ENCODE data around the gene MKNK1. TPM values are rescaled to one million over a fixed set of nuclear protein-coding genes. Genes with fewer than 3 reads are reported as not detected.

The MKNK1 gene
- total and polyA plus RNA-seq, 3 experiments from 2014 or later = 27.9 to 39.0 (median 32.4) TPM

- H3K27me3 ChIP-seq (ENCODE audit: insufficient read depth, low read length, poor library complexity, severe bottlenecking) = no peaks in the 10 kb centered on the region
- H3K27ac ChIP-seq (ENCODE audit: low read depth, low read length) = no peak overlapping the region
- CTCF ChIA-PET = interaction anchor here (1.4 kb wide), 1 partner anchor 10 kb away, joined by 4 read pairs; the partner anchor contains the start of gene MKNK1
- peak overlapping the region; percentile 29 to 92 (median 62) for H3K27ac Mint-ChIP-seq
- peak overlapping the region; percentile 22 for H3K4me3 ChIP-seq (ENCODE audit: low read length)
- H3K9me3 ChIP-seq (ENCODE audit: low read length) = no peaks in the 10 kb centered on the region
- peaks cover 62% of the 10 kb centered on the region for H3K4me1 ChIP-seq (ENCODE audit: insufficient read depth, low read length)
- peaks cover 4% of the 10 kb centered on the region for H3K36me3 ChIP-seq (ENCODE audit: insufficient read depth, low read length)
- H3K36me3 Mint-ChIP-seq = peaks cover 0 to 40% (median 15%) of the 10 kb centered on the region in 3 donors
- peak overlapping the region; percentile 41 to 96 (median 92) for H3K4me3 Mint-ChIP-seq
- peak in 2 of 5 donors; percentile 7 to 29 for DNase-seq
- POLR2A ChIA-PET = interaction anchor here (1.0 kb wide), 1 partner anchor 10 kb away, joined by 4 read pairs; the partner anchor contains the start of gene MKNK1
- H3K4me1 Mint-ChIP-seq = peaks cover 54 to 72% (median 60%) of the 10 kb centered on the region in 3 donors
- H3K9me3 Mint-ChIP-seq = no peaks in the 10 kb centered on the region
- H3K27me3 Mint-ChIP-seq = no peaks in the 10 kb centered on the region
Measured at GRCh38 chr1:46613661-46614603, 9.9 kb upstream of the MKNK1 start.

GRCh38 chr1:46612937-46613660, 9.0 kb upstream of the MKNK1 start:
- no peak for DNase-seq
- Mint-ChIP-seq H3K4me1 (peaks cover 55 to 74% (median 60%) of the 10 kb centered on the region in 3 donors), H3K36me3 (peaks cover 0 to 48% (median 23%) of the 10 kb centered on the region in 3 donors), H3K4me3 (peak overlapping the region in 5 of 7 donors; percentile 32 to 94 (median 45)), H3K27me3 (no peaks in the 10 kb centered on the region), H3K27ac (peak overlapping the region in 5 of 8 donors; percentile 50 to 82 (median 73)), H3K9me3 (no peaks in the 10 kb centered on the region)
- Histone ChIP-seq H3K27ac (ENCODE audit: low read depth, low read length) (no peak overlapping the region), H3K4me3 (ENCODE audit: low read length) (no peak overlapping the region), H3K4me1 (ENCODE audit: insufficient read depth, low read length) (peaks cover 62% of the 10 kb centered on the region), H3K9me3 (ENCODE audit: low read length) (no peaks in the 10 kb centered on the region), H3K27me3 (ENCODE audit: insufficient read depth, low read length, poor library complexity, severe bottlenecking) (no peaks in the 10 kb centered on the region), H3K36me3 (ENCODE audit: insufficient read depth, low read length) (peaks cover 12% of the 10 kb centered on the region)
- ChIA-PET POLR2A (interaction anchor here (0.6 kb wide), 2 partner anchors 45 to 267 kb away, joined by 3 to 4 read pairs; no protein-coding TSS in a partner anchor), CTCF (interaction anchor here (1.0 to 1.4 kb wide), 2 partner anchors 9 kb away, joined by 4 read pairs; partner anchors contain the start of gene MKNK1)

GRCh38 chr1:46611691-46612221, 7.7 kb upstream of the MKNK1 start:
- H3K9me3 ChIP-seq (ENCODE audit: low read length) = no peaks in the 10 kb centered on the region
- peaks cover 53% of the 10 kb centered on the region for H3K4me1 ChIP-seq (ENCODE audit: insufficient read depth, low read length)
- CTCF ChIA-PET = no interaction called here
- Mint-ChIP-seq H3K4me1 (peaks cover 50 to 64% (median 50%) of the 10 kb centered on the region in 3 donors), H3K27ac (peak overlapping the region in 5 of 8 donors; percentile 12 to 69 (median 63)), H3K36me3 (peaks cover 0 to 50% (median 24%) of the 10 kb centered on the region in 3 donors), H3K9me3 (no peaks in the 10 kb centered on the region), H3K4me3 (peak overlapping the region in 2 of 7 donors; percentile 6 to 61), H3K27me3 (no peaks in the 10 kb centered on the region)
- DNase-seq = no peak
- H3K27ac ChIP-seq (ENCODE audit: low read depth, low read length) = no peak overlapping the region
- no peaks in the 10 kb centered on the region for H3K27me3 ChIP-seq (ENCODE audit: insufficient read depth, low read length, poor library complexity, severe bottlenecking)
- POLR2A ChIA-PET = interaction anchor here (0.6 kb wide), 1 partner anchor 19 kb away, joined by 3 read pairs; no protein-coding TSS in a partner anchor
- peaks cover 14% of the 10 kb centered on the region for H3K36me3 ChIP-seq (ENCODE audit: insufficient read depth, low read length)
- no peak overlapping the region for H3K4me3 ChIP-seq (ENCODE audit: low read length)

- Histone ChIP-seq H3K4me3 (ENCODE audit: low read length) (no peak overlapping the region), H3K36me3 (ENCODE audit: insufficient read depth, low read length) (peaks cover 14% of the 10 kb centered on the region), H3K4me1 (ENCODE audit: insufficient read depth, low read length) (peaks cover 41% of the 10 kb centered on the region), H3K9me3 (ENCODE audit: low read length) (no peaks in the 10 kb centered on the region), H3K27me3 (ENCODE audit: insufficient read depth, low read length, poor library complexity, severe bottlenecking) (no peaks in the 10 kb centered on the region), H3K27ac (ENCODE audit: low read depth, low read length) (no peak overlapping the region)
- DNase-seq = no peak
- POLR2A ChIA-PET = interaction anchor here (0.5 kb wide), 1 partner anchor 1062 kb away, joined by 3 read pairs; no protein-coding TSS in a partner anchor
- H3K9me3 Mint-ChIP-seq = no peaks in the 10 kb centered on the region
- peak overlapping the region in 2 of 8 donors; percentile 25 to 40 for H3K27ac Mint-ChIP-seq
- H3K27me3 Mint-ChIP-seq = no peaks in the 10 kb centered on the region
- peaks cover 0 to 53% (median 21%) of the 10 kb centered on the region in 3 donors for H3K36me3 Mint-ChIP-seq
- H3K4me1 Mint-ChIP-seq = peaks cover 54 to 70% (median 57%) of the 10 kb centered on the region in 3 donors
- CTCF ChIA-PET = interaction anchor here (0.9 to 1.5 kb wide), 2 partner anchors 9 to 112 kb away, joined by 3 read pairs; partner anchors contain the start of genes EFCAB14 and MOB3C
- H3K4me3 Mint-ChIP-seq = peak overlapping the region in 1 of 7 donors; percentile 53
Measured at GRCh38 chr1:46607345-46608130, 3.5 kb upstream of the MKNK1 start.

GRCh38 chr1:46606255-46606965, 2.3 kb upstream of the MKNK1 start:
- peaks cover 14% of the 10 kb centered on the region for H3K36me3 ChIP-seq (ENCODE audit: insufficient read depth, low read length)
- ChIA-PET POLR2A (interaction anchor here (1.1 kb wide), 1 partner anchor 62 kb away, joined by 3 read pairs; the partner anchor contains the start of gene ATPAF1), CTCF (interaction anchor here (0.9 kb wide), 1 partner anchor 11 kb away, joined by 3 read pairs; the partner anchor contains the start of gene MOB3C)
- H3K27ac ChIP-seq (ENCODE audit: low read depth, low read length) = no peak overlapping the region
- peaks cover 30% of the 10 kb centered on the region for H3K4me1 ChIP-seq (ENCODE audit: insufficient read depth, low read length)
- peak overlapping the region in 6 of 7 donors; percentile 16 to 92 (median 74) for H3K4me3 Mint-ChIP-seq
- H3K9me3 ChIP-seq (ENCODE audit: low read length) = no peaks in the 10 kb centered on the region
- no peaks in the 10 kb centered on the region for H3K9me3 Mint-ChIP-seq
- peaks cover 56 to 71% (median 61%) of the 10 kb centered on the region in 3 donors for H3K4me1 Mint-ChIP-seq
- H3K27me3 Mint-ChIP-seq = no peaks in the 10 kb centered on the region
- peaks cover 0 to 50% (median 21%) of the 10 kb centered on the region in 3 donors for H3K36me3 Mint-ChIP-seq
- DNase-seq = no peak
- no peaks in the 10 kb centered on the region for H3K27me3 ChIP-seq (ENCODE audit: insufficient read depth, low read length, poor library complexity, severe bottlenecking)
- peak overlapping the region; percentile 3 to 95 (median 64) for H3K27ac Mint-ChIP-seq
- no peak overlapping the region for H3K4me3 ChIP-seq (ENCODE audit: low read length)

GRCh38 chr1:46605232-46605631, 1.2 kb upstream of the MKNK1 start:
- Mint-ChIP-seq H3K4me3 (peak overlapping the region; percentile 90 to 98 (median 92)), H3K9me3 (no peaks in the 10 kb centered on the region), H3K27ac (peak overlapping the region; percentile 86 to 98 (median 93)), H3K36me3 (peaks cover 0 to 40% (median 20%) of the 10 kb centered on the region in 3 donors), H3K27me3 (no peaks in the 10 kb centered on the region), H3K4me1 (peaks cover 57 to 70% (median 63%) of the 10 kb centered on the region in 3 donors)
- DNase-seq = peak; percentile 15 to 65 (median 44)
- Histone ChIP-seq H3K27me3 (ENCODE audit: insufficient read depth, low read length, poor library complexity, severe bottlenecking) (no peaks in the 10 kb centered on the region), H3K36me3 (ENCODE audit: insufficient read depth, low read length) (peaks cover 14% of the 10 kb centered on the region), H3K27ac (ENCODE audit: low read depth, low read length) (no peak overlapping the region), H3K4me1 (ENCODE audit: insufficient read depth, low read length) (peaks cover 29% of the 10 kb centered on the region), H3K4me3 (ENCODE audit: low read length) (peak overlapping the region; percentile 95), H3K9me3 (ENCODE audit: low read length) (no peaks in the 10 kb centered on the region)
- ChIA-PET POLR2A (interaction anchor here (0.6 to 3.3 kb wide), 5 partner anchors 11 to 1012 kb away, joined by 3 to 42 read pairs (median 6); partner anchors contain the start of genes ATPAF1 and MOB3C), CTCF (interaction anchor here (1.0 to 2.5 kb wide), 3 partner anchors 11 to 108 kb away, joined by 3 to 8 read pairs (median 3); partner anchors contain the start of gene MOB3C)
